NCI-H526 (cell line): ENCODE measurements around the gene SAPCD2.

Experiments used
- DNase-seq, 2 experiments: peaks; one replicate each; lab custom pipeline; 2025; lab: John Stamatoyannopoulos, UW

Gene SAPCD2

GRCh38 chr9:137082222-137082924 is 12.0 kb upstream of the SAPCD2 start:
- no peak for DNase-seq

- no peak for DNase-seq
These were observed 10.1 kb upstream of the SAPCD2 start for GRCh38 chr9:137080260-137081122.

- DNase-seq: no peak
These were observed 9.0 kb upstream of the SAPCD2 start for GRCh38 chr9:137079401-137079787.

- DNase-seq: peak in 1 of 2 experiments; percentile 51
These were observed 8.5 kb upstream of the SAPCD2 start for GRCh38 chr9:137078701-137079400.

- DNase-seq: no peak
These were observed 7.7 kb upstream of the SAPCD2 start for GRCh38 chr9:137077758-137078693.

DNA sequence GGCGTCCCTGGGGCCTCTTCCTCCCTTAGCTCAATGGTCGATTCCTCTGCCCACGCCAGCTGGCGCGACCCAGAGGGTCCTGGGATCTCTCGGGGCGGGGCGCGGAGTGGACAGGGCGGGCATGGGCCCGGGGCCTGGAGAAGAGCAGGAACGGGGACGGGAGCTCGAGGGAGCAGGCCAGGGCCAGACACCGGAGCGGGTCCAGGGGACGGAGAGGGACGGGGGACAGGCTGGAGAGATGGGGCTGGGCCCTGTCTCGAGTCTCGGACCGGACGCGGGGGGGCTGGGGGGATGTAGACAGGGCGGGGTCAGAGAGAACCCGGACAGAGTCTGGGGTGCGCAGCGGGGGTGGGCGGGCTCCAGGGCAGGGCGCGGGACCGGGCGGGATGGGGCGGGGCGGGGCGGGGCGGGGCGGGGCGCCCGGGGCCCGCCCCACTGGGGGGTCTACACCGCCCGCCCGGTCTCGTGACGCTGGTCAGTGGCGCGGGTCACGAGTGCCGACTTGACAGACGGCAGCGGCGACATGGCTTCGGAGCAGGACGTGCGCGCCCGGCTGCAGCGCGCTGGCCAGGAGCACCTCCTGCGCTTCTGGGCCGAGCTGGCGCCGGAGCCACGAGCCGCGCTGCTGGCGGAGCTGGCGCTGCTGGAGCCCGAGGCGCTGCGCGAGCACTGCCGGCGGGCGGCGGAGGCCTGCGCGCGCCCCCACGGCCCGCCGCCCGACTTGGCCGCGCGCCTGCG is 6.8 kb upstream of the SAPCD2 start, which contains the start of gene UAP1L1:
UAP1L1 (plus strand) TSS at position 508 of the 738 bp plus-strand sequence; CDS start at position 524, 16 bp downstream.
- peak in 1 of 2 experiments; percentile 45 for DNase-seq

DNA sequence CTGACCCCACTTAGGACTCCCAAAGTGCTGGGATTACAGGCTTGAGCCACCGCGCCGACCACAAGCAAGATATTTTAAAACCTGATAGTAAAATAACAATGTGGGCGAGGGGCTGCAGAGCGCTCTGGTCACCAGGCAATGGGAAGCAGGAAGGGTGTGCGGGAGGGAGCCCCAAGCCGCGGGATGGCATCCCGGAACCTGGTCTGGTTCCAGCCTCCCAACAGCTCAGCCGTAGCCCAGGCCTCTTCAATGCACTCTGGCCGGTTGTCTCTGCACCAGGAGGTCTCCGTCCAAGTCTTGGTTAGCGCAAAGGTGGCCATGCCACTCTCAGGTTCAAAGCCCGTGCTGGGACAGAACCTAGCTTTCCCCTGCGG is 6.3 kb upstream of the SAPCD2 start:
- no peak for DNase-seq

- no peak for DNase-seq
These were observed 5.0 kb upstream of the SAPCD2 start for GRCh38 chr9:137075275-137075775.

- no peak for DNase-seq
These were observed 4.4 kb upstream of the SAPCD2 start for GRCh38 chr9:137074657-137075274.

DNA sequence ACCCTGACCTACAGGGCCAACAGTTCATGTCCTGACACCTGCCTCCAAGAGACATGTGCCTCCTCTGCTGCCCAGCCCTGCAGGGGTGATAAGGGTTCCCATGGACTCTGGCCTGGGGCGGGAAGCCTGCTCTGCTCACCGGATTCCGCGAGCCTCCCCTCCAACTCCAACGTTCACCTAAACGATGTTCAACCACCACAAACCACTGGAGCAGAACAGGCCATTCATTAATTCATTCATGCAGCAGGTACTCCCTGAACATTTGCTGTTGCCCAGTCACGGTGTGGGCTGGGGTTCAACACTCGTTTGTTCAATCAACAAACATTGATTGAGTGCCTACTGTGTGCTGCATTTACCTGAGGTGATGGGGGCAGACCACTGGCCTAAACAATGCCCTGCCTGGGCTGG is 3.6 kb upstream of the SAPCD2 start:
- DNase-seq: no peak

GRCh38 chr9:137071282-137071681 is 925 bp upstream of the SAPCD2 start:
- no peak for DNase-seq

DNA sequence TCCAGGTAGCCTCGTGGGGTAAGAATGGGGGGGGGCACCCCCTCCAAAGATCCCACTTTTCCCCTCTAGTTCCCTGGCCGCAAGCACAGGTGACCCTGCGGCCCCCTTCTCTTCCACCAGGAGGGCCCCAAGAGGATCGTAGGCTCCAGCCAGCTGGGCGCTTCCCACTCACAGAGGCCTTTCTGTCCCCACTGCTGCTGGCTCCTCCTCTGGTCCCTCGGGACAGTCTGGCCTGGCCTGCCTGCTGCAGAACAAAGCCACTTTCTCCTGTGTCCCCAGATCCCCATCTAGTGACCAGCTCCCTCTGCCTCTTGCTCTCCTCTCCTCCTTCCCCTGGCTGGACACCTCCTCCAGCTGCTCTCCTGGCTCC is 534 bp upstream of the SAPCD2 start:
- peak in 1 of 2 experiments; percentile 81 for DNase-seq

DNA sequence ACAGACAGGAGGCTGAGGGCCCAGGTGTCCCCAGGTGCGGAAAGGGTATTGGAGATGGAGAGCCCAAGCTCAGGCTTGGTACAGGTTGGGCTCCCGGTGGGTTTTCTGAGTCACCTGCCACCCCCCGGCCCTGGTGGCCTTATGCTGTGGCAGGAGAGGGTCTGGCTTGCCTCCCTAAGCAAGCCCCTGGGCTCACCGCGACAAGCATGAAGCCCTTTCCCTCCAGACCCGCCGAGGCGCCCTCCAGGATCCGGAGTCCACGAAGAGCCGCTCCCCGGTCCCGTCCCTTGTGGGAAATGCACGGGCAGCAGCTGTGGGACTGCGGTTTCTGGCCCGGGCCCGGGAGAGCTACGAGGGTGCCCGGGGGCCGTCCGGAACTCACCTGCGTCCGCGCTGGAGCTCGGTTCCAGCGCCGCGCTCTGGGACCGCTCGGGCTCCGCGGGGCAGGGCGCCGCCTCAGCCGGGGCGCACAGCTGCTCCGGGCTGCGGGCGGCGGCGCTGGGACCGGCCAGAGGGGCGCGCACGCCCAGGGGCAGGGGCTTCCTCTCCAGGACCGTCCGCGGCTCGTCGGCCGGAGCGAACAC is 757 bp downstream of the SAPCD2 start:
- peak in 1 of 2 experiments; percentile 41 for DNase-seq

DNA sequence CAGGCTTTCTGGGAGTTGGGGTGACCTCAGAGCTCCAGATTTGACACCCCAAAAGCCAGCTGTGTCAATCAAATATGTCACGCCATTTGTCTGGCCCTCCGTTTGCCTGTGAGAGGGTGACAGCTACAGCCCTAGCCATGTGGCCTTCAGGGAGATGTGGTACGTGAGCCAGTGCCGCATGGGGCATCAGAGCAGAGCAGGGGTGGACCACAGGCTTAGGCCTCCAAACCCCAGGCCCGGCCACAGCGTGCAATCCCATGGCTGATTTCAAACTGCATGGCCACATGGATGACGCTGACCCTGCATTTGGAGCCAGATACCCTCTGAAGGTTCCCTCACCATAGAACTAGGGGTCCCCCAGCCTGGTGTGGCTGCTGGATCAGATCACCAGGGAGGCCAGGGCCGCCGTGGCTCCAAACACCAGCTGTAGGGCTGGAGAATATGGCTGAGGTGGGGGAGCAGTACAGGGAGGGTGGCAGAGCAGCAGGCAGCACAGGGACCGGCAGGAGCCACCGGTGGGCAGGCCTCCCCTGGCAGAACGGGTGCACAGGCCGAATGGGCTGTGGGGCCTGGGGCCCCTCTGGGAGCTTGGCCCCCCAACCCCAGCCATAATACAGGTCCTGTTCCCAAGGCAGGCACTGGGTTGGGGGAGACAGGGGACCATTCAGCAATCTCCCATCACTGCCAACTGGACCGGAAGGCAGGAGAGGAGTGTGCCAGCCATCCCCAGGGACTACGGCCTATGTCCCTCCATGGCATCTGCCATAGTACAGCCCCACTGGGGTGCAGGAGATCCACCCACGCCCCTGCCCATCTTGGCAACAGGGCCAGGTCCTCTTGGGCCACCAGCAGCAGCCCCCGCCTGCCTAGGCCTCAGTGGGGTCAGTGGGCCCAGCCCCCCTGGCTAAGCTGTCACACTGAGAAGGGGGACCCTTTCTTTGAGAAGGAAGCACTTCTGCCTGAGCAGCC is 1.5 kb downstream of the SAPCD2 start:
- DNase-seq: peak in 1 of 2 experiments; percentile 32

DNA sequence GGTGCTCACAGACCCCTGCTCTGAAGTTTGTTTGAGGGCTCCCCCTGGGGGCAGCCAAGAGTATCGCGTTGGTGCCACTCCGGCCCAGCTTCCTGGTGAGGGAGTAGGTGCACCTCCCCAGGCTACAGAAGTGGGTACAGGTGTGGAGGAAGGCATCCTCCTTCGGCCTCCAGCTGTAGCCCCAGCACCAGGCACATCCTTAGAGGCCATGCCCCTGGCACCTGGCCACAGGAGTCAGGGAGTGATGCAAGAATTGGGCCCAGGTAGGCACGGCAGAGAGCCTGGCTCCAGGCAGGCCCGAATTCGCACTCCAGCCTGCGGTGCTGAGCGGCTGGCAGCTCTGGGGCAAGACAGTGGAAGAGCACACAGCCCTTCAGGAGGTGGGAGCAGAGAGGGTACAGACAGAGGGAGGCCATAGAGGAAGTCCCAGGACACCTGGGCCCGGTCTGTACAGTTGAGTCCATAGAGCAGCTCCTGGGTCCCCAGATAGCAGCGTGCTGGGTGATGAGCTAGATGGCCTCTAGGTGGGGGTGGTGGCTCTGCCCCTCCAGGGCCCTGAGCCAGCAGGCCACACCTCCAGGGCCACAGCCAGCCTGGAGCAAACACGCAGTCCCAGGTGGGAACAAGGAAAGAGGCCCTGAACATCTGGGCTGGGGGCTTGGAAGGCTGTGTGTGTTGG is 2.4 kb downstream of the SAPCD2 start:
- peak; percentile 74 to 82 for DNase-seq

- no peak for DNase-seq
These were observed 4.1 kb downstream of the SAPCD2 start for GRCh38 chr9:137066096-137066861.

DNA sequence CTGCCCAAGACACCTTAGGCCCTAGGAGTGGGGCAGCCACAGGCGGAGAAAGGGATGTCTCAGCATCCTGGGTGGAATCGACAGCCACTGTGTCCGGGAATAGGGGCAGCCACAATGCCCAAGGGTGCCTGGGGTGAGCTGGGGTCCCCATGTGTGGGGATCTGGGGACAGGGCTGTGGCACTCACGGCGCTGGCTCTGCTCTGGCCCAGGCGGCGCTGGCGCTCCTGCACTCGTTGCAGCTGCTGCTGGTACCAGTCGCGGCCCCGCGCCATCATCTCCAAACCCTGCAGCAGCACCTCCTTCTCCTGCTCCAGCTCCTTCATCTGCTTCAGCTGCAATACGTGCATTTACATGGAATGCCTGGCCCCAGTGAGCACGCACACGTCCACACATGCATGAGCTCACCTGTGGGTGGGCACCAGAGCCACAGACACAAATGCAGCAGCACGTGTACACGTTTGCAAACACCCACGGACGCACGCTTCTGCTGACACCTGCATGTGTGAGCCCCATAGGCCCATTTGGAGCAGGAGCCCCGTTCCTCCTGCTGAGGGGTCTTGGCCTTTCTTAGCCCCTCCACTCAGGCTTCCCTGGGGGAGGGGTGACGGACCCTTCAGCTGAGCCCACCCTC is 4.9 kb downstream of the SAPCD2 start:
- DNase-seq: no peak
